ENCODE data around the gene SUSD2. TPM values are rescaled to one million over a fixed set of nuclear protein-coding genes. Genes with fewer than 3 reads are reported as not detected.

The SUSD2 gene
- total RNA-seq, 1 experiment from 2014 or later = 1.1 TPM

- no peak for TF ChIP-seq IRF1 (CRISPR knock-in tag; IDR thresholded peaks at IDR 0.05)
- TF ChIP-seq ZNF512 (CRISPR knock-in tag; IDR thresholded peaks at IDR 0.05; ENCODE audit: borderline replicate concordance) = no peak
- no peak for TF ChIP-seq HMGXB4 (CRISPR knock-in tag; IDR thresholded peaks at IDR 0.05)
- TF ChIP-seq FOXP4 (CRISPR knock-in tag; IDR thresholded peaks at IDR 0.05) = no peak
- no peak for TF ChIP-seq TCF7 (CRISPR knock-in tag; IDR thresholded peaks at IDR 0.05; ENCODE audit: low read depth)
- no peak for TF ChIP-seq MXD4 (CRISPR knock-in tag; IDR thresholded peaks at IDR 0.05; ENCODE audit: borderline replicate concordance)
- no peak for TF ChIP-seq USF2 (CRISPR knock-in tag; IDR thresholded peaks at IDR 0.05)
- TF ChIP-seq MYBL2 (CRISPR knock-in tag; IDR thresholded peaks at IDR 0.05) = no peak
- no peak for TF ChIP-seq ZNF671 (CRISPR knock-in tag; IDR thresholded peaks at IDR 0.05)
- TF ChIP-seq SMAD4 (CRISPR knock-in tag; IDR thresholded peaks at IDR 0.05) = no peak
- no peak for TF ChIP-seq NR1H2 (CRISPR knock-in tag; IDR thresholded peaks at IDR 0.05)
- no peak for TF ChIP-seq ZMAT4 (CRISPR knock-in tag; IDR thresholded peaks at IDR 0.05)
- TF ChIP-seq ZNF121 (CRISPR knock-in tag; IDR thresholded peaks at IDR 0.05) = no peak
- no peak for TF ChIP-seq ZBTB21 (CRISPR knock-in tag; IDR thresholded peaks at IDR 0.05; ENCODE audit: borderline replicate concordance)
- TF ChIP-seq SOX15 (CRISPR knock-in tag; IDR thresholded peaks at IDR 0.05) = no peak
- TF ChIP-seq RORB (CRISPR knock-in tag; IDR thresholded peaks at IDR 0.05) = no peak
- TF ChIP-seq EMX1 (CRISPR knock-in tag; IDR thresholded peaks at IDR 0.05) = no peak
- no peak for TF ChIP-seq ZNF281 (CRISPR knock-in tag; IDR thresholded peaks at IDR 0.05)
- Mint-ChIP-seq H3K36me3 (peaks cover 3% of the 10 kb centered on the region; the same call in 1 of the 2 replicates), H3K4me3 (no peak overlapping the region), H3K9me3 (peaks cover 6% of the 10 kb centered on the region), H3K4me1 (peaks cover 3% of the 10 kb centered on the region), H3K27ac (no peak overlapping the region), H3K27me3 (ENCODE audit: low read depth) (no peaks in the 10 kb centered on the region)
- ChIA-PET CTCF (interaction anchor here (0.8 to 1.1 kb wide), 4 partner anchors 36 to 69 kb away, joined by 3 to 8 read pairs (median 4); no protein-coding TSS in a partner anchor), POLR2A (interaction anchor here (0.8 kb wide), 1 partner anchor 12 kb away, joined by 3 read pairs; no protein-coding TSS in a partner anchor)
- no peak for ATAC-seq
- no peak for DNase-seq (ENCODE audit: low spot score)
These were observed 44.7 kb downstream of the SUSD2 start for GRCh38 chr22:24225951-24226350.

All from WTC11 (cell line).